Activated T-cell treated with anti-CD3 and anti-CD28 coated beads, Interleukin-2, amount 50 U/mL, for 48 hours (primary cell): ENCODE measurements around the gene BRK1.
"Not testable (repeated sequence)": the region's sequence is repeated elsewhere in the genome, so short reads cannot be mapped to it uniquely, and the experiment has no call there.

Experiments
- DNase-seq, 2 experiments: peaks; one replicate each; pipeline ENCODE4 v3.0.0-alpha.2; 2020

Gene BRK1

DNA sequence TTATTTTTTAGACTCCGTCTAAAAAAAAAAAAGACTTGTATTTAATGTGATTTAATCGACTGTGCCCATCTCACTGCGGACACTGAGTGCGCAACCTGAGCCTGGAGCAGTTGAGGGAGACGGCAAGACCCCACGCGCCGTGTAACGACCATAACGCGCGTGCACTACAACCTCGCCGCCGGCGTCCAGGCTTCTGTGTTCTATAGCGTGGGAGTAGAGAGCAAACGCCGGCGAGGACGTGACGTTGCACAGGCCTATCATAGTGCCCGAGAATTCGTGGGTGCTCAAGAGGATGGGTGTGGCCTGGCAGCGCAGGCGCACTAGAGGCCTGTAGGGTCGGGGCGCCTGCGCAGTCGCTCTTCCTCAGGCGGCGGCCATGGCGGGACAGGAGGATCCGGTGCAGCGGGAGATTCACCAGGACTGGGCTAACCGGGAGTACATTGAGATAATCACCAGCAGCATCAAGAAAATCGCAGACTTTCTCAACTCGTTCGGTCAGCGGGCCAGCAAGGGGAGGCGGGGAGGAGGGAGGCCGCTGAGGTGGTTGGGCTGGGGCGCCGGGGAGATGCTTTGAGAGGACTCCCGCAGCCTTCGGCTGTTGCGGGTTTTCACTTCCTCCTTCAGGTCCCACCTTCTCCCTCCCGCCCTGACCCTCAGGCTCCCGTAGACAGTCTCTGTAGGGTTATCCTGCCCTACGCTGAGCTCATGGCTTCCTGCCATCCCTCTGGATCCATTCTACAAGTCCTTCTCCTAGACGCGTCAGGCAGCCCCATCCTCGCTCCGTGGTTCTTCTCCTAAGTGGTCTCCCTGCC lies at the start of gene BRK1:
TSS of gene BRK1 (plus strand) at position 350 of the 812 bp plus-strand sequence. CDS start at position 377, 27 bp downstream.
- DNase-seq: peak; percentile 94 to 95

DNA sequence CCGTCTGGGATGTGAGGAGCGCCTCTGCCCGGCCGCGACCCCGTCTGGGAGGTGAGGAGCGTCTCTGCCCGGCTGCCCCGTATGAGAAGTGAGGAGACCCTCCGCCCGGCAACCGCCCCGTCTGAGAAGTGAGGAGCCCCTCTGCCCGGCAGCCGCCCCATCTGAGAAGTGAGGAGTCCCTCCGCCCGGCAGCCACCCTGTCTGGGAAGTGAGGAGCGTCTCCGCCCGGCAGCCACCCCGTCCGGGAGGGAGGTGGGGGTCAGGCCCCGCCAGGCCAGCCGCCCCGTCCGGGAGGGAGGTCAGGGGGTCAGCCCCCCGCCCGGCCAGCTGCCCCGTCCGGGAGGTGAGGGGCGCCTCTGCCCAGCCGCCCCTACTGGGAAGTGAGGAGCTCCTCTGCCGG lies 45.4 kb upstream of the BRK1 start:
- not testable (repeated sequence) for DNase-seq

DNA sequence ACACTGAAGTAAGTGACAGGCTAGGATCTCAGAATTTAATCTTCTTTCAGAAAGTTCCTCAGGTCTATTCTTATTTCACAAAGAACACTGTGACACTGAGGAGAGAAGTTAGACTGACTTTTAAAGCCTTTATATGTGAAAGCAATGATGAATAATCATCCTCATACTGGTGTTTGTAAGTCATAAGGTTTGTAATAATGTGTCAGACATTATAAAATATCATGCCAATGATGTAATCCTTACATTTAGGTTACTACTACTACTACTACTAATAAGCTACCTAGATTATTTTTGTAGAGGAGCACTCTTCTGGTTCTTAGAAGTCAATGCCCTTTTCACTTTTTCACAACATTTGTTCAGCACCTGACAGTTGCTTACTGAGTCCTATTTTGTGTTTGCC lies 40.8 kb upstream of the BRK1 start:
- DNase-seq: no peak

DNA sequence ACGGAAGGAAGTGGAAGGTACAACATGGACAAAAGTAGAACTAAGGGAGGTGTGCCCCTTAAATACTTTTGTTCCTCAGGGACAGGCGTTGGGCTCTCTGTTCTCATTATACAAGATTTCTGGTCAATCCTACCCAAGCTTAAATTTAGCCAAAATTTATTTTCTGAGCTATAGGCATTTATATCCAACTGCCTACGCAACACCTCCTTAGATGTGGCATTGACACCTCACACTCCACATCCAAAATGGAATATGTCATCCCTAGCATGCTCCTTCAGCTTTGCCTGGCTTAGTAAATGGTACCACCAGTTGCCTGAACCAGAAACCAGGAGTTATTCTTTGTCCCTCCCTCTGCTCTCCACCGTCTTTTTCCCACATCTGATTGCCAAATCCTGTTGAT lies 33.6 kb upstream of the BRK1 start:
- DNase-seq: no peak

DNA sequence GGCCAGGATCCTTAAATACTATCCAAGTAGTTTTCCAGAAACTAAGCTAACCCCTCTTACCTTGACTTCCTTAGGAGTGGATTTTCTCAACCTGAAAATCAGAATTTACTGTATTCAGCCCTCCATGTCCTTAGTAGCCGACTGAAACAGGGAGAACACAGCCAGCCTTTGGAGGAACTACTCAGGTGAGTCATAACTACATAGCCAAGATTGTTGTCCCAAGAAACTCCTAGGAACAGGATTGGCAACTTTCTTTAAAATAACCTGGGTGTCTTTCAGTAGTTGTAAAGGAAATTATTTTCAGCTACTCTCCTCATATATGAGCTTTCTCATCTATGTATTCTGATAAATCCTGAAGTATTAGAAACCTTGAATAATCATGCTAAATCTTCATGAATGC lies 29.7 kb upstream of the BRK1 start:
- no peak for DNase-seq

DNA sequence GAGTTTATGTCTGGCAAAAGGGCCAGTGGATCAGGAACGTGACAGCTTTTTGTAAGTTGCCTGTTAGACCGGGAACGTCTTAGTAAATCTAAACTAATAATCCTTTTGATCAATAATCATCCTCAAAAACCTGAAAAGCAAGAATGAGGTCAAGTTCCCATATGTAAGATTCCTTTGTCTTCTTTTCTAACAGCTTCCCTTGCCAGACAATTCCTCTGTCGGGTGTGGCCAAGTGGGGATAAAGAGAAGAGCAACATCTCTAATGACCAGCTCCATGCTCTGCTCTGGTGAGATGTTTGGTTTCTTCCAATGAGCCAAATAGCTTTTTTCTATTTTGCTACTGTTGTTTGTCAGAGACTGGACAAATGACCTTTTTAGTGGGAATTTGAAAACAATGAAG lies 27.2 kb upstream of the BRK1 start:
- no peak for DNase-seq

DNA sequence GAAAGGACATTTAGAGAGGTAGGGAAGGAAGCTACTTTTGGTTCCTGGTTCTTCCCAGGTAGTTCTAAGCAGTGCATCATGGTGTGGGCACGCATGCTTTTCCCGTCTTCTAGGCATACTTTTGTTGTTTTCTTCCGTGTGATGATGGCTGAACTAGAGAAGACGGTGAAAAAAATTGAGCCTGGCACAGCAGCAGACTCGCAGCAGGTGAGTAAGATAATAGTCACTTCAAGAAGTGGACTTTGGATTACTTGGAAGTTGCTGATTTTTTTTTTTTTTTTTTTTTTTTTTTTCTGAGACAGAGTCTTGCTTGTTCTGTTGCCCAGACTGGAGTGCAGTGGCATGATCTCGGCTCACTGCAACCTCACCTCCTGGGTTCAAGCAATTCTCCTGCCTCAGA lies 25.3 kb upstream of the BRK1 start:
- no peak for DNase-seq

DNA sequence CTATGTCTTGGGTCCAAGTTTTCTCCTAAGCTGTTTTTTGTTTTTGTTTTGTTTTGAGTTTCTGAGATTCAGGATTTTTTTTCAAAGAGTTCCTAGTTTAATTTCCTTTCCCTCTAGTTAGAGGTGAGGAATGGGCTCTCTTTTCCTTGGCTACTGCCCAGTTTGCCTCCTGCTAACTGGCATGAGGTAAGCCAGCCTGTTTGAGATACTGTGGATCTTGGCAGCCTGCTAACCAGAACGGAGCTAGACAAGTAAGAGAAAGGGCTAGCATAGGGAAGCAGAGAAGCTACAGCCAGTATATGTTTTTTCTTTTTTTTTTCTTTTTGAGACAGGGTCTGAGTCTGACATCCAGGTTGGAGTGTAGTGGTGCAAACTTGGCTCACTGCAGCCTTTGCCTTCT lies 24.7 kb upstream of the BRK1 start:
- DNase-seq: not testable (repeated sequence)

DNA sequence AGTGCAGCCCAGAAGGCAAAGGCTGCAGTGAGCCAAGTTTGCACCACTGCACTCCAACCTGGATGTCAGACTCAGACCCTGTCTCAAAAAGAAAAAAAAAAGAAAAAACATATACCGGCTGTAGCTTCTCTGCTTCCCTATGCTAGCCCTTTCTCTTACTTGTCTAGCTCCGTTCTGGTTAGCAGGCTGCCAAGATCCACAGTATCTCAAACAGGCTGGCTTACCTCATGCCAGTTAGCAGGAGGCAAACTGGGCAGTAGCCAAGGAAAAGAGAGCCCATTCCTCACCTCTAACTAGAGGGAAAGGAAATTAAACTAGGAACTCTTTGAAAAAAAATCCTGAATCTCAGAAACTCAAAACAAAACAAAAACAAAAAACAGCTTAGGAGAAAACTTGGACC lies 24.1 kb upstream of the BRK1 start:
- not testable (repeated sequence) for DNase-seq

DNA sequence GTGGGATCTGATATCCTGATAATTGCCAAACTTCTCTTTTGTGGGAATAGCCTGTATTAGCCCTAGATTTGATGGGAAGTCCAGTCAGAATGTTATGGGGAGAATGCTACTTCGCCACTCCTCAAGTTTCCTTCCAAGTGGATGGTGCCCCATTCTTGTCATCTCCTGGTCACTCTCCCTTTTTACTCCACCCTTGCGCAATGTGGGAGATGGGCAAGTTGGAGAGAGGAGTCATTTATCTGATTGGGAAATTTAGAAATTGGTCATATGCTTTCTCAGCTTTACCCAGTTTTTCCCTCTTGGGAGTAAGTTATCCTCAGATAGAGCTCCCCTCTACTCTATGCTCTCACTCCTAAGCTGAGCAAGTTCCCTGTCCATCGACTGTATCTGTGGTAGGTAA lies 21.8 kb upstream of the BRK1 start:
- DNase-seq: no peak

DNA sequence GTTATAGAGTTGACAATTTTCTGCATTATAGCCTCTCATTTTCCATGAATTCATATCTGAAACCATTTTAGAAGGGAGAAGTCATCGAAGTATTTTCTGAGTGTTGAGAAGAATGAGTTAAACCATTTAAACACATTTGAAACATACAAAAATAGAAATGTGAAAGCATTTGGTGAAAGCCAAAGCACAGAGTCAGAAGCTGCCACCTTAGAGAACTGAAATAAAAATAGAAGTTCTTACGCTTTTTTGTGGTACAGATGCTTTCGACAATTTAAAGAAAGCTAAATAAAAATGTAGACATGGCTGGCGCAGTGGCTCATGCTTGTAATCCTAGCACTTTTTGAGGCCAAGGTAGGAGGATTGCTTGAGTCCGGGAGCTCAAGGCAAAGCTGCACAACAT lies 16.4 kb upstream of the BRK1 start:
- no peak for DNase-seq

DNA sequence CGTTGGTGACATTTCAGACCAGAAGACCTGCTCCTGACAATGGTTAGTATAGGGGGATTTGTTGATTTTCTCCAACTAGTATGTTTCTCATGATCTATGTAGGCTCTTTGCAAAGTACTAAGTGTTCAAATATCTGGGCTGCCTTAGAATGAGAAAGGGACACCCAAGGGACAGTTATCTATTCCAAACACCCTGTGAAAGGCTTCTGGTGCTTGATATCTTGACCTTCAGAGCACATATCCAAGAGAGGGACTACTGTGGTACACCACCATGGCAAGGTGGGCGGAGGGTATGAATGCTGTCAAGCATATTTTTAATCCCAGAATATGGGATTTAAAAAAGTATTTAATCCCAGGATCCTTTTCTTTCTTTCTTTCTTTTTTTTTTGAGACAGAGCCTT lies 8.6 kb upstream of the BRK1 start:
- DNase-seq: no peak

DNA sequence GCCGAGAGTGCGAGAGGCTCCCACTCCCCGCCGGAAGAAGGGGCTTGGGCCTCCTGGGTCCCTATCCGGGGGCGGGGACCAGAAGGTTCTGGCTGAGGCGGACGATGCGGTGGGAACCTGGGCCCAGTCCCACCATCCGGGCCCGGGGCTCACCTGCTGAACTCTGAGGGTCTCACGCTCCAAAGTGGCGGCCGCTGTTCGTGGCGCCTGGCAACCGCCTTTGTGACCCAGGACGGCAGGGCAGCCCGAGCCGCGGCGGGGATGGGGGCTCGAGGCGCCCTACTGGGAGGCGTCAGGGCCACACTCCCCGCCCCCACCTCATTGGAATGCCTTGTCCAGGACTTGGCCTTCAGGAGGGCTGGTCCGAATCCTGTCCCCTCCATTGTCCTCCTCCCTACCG lies 7.4 kb upstream of the BRK1 start, which contains the start of gene FANCD2OS:
TSS of gene FANCD2OS (minus strand) at position 165 of the 400 bp plus-strand sequence. CDS start 3,481 bp downstream, outside the sequence.
- no peak for DNase-seq

DNA sequence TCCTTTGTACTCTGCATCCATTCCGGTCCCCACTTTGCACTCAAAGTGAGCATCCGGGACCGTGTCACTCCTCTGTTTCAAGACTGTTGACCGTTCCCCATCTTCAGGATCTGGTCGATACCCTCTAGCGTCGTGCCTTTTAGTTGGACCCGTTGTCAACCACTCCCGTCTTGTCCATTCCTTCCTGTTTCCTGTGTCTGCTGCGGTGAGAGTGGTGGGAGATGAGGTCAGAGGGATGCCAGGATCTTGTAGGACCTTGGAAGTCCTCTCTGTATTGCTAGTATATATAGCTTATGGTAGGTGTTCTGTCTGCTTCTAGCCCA lies 624 bp downstream of the BRK1 start:
- DNase-seq: no peak

DNA sequence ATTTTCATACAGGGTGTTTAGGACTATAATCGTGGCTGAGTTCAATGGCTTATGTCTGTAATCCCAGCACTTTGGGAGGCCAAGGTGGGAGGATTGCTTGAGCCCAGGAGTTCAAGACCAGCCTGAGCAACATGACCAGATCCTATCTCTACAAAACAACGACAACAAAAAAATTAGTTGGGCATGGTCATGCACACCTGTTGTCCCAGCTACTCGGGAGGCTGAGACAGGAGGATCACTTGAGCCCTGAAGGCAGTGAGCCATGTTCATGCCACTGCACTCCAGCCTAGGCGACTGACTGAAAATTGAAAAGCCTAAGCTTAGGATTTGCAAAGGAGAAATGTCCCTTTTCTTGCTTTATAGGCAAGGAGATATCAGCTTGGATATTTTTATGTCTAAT lies 1.5 kb downstream of the BRK1 start:
- no peak for DNase-seq

DNA sequence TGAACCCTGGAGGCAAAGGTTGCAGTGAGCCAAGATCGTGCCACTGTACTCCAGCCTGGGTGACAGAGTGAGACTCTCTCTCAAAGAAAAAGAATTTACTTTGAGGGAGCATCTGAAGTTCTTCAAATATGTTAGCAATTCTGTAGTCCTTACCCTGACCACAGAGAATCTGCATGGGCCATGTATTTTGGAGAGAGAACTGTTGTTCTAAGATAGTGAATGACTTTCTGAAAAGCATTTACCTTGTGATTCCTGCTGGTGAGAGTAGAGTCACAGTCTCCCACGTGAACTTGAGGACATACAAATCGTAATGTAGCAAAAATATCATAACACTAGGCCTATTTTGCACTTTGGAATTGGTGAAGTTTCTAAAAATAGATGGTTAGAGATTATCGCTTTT lies 3.9 kb downstream of the BRK1 start:
- no peak for DNase-seq

DNA sequence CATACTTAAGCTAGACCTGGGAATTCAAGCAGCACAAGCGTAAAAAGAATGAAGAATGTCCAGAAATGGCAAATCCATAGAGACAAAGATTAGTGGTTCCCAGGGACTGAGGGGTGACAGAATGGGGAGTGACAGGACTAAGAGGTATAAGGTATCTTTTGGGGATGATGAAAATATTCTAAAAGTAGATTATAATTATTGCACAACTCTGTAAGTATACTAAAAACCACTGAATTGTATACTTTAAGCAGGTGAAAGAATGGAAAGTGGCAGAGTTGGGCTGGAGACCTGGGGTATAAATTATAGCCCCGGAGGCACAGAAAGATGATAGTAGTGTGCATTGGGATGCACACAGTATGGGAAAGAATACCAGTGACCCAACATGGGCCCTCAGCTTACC lies 5.6 kb downstream of the BRK1 start:
- DNase-seq: no peak

DNA sequence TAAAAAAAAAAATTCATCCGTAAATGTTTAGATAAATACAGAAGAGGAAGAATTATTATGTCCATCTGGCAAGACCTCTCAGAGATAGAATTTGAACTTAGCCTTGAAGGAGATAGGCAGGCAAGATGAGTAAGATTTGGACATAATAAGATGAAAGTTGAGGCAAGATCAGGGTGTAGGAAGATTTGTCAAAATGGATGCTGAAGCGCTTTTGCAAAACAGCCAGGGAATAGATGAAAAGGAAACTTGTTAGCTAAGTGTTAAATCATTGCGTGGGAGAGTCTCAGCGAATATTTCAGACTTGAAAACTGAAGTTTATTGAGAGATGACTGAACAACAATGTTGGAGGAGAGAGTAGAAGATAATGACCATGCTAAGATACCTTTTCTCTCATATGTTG lies 7.2 kb downstream of the BRK1 start:
- no peak for DNase-seq

DNA sequence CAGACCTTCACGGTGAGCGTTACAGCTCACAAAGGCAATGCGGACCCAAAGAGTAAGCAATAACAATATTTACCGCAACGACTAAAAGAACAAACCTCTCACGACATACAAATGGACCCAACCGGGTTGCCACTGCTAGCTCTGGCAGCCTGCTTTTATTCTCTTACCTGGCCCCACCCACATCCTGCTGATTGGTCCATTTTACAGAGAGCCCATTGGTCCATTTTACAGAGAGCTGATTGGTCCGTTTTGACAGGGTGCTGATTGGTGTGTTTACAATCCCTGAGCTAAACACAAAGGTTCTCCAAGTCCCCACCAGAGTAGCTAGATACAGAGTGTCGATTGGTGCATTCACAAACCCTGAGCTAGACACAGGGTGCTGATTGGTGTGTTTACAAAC lies 20.4 kb downstream of the BRK1 start:
- DNase-seq: peak in 1 of 2 experiments; percentile 31

DNA sequence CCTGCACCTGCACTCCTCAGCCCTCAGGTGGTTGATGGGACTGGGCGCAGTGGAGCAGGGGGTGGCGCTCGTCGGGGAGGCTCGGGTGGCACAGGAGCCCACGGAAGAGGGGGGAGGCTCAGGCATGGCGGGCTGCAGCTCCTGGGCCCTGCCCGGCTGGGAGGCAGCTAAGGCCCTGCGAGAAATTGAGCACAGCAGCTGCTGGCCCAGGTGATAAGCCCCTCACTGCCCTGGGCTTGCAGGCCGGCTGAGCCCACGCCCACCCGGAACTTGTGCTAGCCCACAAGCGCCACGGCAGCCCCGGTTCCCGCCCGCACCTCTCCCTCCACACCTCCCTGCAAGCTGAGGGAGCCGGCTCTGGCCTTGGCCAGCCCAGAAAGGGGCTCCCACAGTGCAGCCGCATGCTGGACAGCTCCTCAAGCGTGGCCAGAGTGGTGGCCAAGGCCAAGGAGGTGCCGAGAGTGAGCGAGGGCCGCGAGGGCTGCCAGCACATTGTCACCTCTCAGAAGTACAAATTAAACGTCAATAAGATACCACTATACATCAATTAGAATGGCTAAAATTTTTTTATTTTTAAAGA lies 21.0 kb downstream of the BRK1 start:
- no peak for DNase-seq

DNA sequence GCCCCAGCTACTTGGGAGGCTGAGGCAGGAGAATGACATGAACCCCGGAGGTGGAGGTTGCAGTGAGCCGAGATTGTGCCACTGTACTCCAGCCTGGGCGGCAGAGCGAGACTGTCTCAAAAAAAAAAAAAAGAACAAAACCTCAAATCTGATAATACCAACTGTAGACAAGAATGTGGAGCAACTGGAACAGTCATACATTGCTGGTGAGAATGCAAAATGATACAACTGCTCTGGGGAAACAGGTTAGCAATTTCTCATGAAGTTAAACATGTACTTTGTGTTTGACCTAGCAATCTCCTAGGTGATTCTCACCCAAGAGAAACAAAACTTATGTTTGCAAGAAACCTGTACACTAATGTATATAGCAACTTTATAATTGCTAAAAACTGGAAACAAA lies 21.7 kb downstream of the BRK1 start:
- no peak for DNase-seq

DNA sequence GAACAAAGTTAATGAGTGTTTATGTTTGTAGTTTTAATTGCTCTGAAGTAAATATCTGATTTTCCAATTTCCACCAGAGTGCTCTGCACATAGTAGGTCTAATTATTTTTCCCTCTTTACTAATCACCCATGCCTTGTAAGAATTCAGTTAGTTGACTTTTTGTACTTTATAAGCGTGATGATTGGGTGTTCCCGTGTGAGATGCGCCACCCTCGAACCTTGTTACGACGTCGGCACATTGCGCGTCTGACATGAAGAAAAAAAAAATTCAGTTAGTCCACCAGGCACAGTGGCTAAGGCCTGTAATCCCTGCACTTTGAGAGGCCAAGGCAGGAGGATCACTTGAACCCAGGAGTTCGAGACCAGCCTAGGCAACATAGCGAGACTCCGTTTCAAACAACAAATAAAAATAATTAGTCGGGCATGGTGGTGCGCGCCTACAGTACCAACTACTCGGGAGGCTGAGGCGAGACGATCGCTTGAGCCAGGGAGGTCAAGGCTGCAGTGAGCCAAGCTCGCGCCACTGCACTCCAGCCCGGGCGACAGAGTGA lies 25.6 kb downstream of the BRK1 start:
- DNase-seq: no peak

DNA sequence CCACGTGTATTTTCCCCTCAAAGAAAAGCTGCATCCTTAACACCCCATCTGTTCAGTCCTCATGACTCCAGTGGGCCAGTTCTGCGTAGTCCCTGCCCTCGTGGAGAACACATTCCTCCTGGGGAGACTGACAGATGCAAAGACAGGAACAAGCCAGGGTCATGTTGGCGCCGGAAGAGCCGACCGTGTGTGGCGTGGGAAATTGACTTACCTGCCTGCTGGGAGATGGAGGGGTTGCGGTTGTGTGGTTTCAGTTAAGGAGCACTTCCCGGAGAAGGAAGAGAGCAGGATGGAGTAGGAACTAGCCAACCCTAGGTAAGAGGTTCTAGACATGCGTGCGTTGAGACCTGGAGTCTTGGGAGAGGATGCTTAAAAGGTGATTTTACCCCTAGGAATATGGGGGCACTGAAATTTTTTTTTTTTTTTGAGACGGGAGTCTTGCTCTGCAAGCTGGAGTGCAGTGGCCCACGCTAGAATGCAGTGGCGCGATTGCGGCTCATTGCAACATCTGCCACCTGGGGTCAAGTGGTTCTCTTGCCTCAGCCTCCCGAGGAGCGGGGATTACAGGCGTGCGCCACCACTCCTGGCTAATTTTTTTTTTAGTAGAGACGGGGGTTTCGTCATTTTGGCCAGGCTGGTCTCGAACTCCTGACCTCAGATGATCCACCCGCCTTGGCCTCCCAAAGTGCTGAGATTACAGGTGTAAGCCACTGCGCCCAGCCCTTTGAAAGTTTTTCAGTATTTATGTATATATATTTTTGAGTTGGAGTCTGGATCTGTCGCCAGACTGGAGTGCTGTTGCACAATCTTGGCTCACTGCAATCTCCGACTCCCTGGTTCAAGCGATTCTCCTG lies 27.5 kb downstream of the BRK1 start:
- DNase-seq: peak; percentile 34 to 48

DNA sequence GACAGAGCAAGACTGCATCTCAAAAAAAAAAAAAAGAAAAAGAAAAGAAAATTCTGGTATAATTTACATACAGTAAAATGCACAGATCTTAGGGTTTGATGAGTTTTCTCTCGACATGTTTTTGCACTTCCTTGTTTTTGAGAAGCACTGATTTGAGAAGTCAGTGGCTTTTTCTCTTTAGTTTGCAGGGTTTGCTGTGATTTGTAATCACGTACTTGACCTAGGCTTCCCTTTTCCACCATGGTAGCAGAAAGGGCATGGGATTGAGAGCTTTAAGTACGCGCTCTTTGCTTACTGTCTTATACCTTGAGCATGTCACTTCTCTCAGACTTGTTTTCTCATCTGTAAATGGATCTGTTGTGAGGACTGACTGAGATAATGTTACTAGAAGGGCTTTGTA lies 30.2 kb downstream of the BRK1 start:
- DNase-seq: no peak
